ENCODE results near the gene LGALS1.

- TF ChIP-seq EZH2 (IDR thresholded peaks at IDR 0.05; ENCODE audit: low read length, unreplicated experiment) (no peak), CTCF (conservative IDR thresholded peaks at IDR 0.05; ENCODE audit: low read depth, low read length) (no peak), EZH2phosphoT487 (IDR thresholded peaks at IDR 0.05; ENCODE audit: borderline replicate concordance, low read length) (no peak)
Observed at GRCh38 chr22:37728620-37729019, 53.2 kb downstream of the LGALS1 start.
